Measurements from ENCODE around the gene EED. TPM values are rescaled to one million over a fixed set of nuclear protein-coding genes. Genes with fewer than 3 reads are reported as not detected.

EED gene
- total and polyA plus RNA-seq, 9 of the 15 experiments (the other 6 are each of a cell fraction or from before 2014, with no cell fraction given) = 33.0 to 110 (median 55.1) TPM

DNA sequence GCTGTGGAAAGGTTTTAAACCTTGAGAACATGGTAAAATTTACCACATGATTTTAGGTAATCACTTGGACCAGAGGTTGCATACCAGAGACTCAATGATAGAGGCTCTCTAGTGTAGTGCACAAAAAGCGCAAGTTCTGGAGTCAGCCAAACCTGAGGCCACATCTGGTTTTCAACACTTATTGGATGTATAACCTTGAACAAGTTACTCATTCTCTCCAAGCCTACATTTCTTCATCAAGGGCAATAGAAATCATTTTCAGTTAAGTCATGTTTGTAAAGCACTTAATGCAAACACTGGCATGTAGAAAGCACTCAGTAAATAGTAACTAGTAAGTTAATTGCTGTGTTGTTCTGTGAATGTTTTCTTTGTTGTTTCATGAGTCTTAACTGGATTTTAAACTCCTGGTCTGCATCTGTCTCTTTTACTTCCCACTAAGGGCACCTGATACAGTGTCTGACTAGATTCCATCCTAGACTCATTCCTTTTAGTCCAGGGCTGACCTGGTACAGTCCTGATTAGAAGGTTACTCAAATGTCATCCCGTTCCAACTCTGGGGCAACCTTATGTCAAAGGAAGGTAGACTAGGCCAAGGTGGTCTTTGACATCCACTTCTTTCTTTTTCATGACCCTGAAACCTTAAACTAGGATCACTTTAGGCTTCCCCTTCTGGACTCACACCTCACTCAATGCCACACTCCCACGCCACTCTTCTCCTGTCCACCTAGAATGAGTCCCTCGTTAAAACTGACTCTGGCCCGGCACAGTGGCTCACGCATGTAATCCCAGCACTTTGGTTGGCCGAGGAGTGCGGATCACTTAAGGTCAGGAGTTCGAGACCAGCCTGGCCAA, 34.5 kb upstream of the EED start:
- Histone ChIP-seq H3K79me2 (ENCODE audit: control insufficient read depth, insufficient read depth, low read length) (no peaks in the 10 kb centered on the region), H3K9ac (ENCODE audit: insufficient read depth in 1 of 2, low read depth in 2 of 2, low read length in 2 of 2) (no peak overlapping the region), H3K27me3 (ENCODE audit: control insufficient read depth in 2 of 2, insufficient read depth in 2 of 2, low read length in 2 of 2) (no peaks in the 10 kb centered on the region), H4K20me1 (replicated peaks; ENCODE audit: control insufficient read depth, insufficient read depth, low read length) (no peaks in the 10 kb centered on the region), H3K36me3 (ENCODE audit: control insufficient read depth, insufficient read depth, low read length) (no peaks in the 10 kb centered on the region), H3K9me3 (replicated peaks; ENCODE audit: control insufficient read depth, insufficient read depth, low read depth, low read length) (no peaks in the 10 kb centered on the region), H3K4me3 (no peak overlapping the region), H3K4me2 (ENCODE audit: insufficient read depth, low read length) (no peak overlapping the region), H3K9me1 (ENCODE audit: control insufficient read depth, insufficient read depth, low read length) (no peaks in the 10 kb centered on the region), H2AFZ (ENCODE audit: low read depth, low read length) (peak overlapping the region; percentile 59; the same call in 1 of the 2 replicates), H3K4me1 (replicated peaks in 1 of 2; ENCODE audit: control insufficient read depth in 2 of 2, insufficient read depth in 2 of 2, low read length in 2 of 2) (peaks cover 3 to 18% of the 10 kb centered on the region in 2 experiments; a peak in 3 of 5 replicates), H3K27ac (ENCODE audit: extremely low read depth, low read depth, low read length) (no peak overlapping the region)
- CTCF ChIA-PET (ENCODE audit: low intra/inter-chr PET ratio) = no interaction called here
- FAIRE-seq = peak; percentile 26
- POLR2A ChIA-PET = no interaction called here
- no peak for DNase-seq (ENCODE audit: extremely low read depth in 1 of 4, low spot score in 3 of 4)
- no TSS peak for BruUV-seq (replicated peaks)
- 85% methylated on average over 9 of the region's 9 CpGs for WGBS (ENCODE audit: insufficient coverage, low coverage, missing lambda C conversion rate)
- in situ Hi-C loops (cut with MboI) (no loop called here), intact Hi-C loops (cut with micrococcal nuclease) (no loop called here)
- TF ChIP-seq ADNP (tag; IDR thresholded peaks at IDR 0.05) (no peak), FUS (optimal IDR thresholded peaks at IDR 0.05; ENCODE audit: low read depth, low read length) (no peak), NBN (IDR thresholded peaks at IDR 0.05; ENCODE audit: low read depth) (no peak), ZBTB7A (IDR thresholded peaks at IDR 0.05; ENCODE audit: borderline replicate concordance, control insufficient read depth, low read depth, low read length) (no peak), ZC3H8 (IDR thresholded peaks at IDR 0.05) (no peak), RBM34 (IDR thresholded peaks at IDR 0.05; ENCODE audit: borderline replicate concordance, insufficient read depth, low read length) (no peak), ZC3H11A (IDR thresholded peaks at IDR 0.05; ENCODE audit: low read depth, low read length) (no peak), ZNF23 (CRISPR knock-in tag; IDR thresholded peaks at IDR 0.05) (no peak), TEAD1 (CRISPR knock-in tag; IDR thresholded peaks at IDR 0.05) (no peak), ZNF124 (CRISPR knock-in tag; IDR thresholded peaks at IDR 0.05) (no peak)
- TF ChIP-seq, protein P1, sequence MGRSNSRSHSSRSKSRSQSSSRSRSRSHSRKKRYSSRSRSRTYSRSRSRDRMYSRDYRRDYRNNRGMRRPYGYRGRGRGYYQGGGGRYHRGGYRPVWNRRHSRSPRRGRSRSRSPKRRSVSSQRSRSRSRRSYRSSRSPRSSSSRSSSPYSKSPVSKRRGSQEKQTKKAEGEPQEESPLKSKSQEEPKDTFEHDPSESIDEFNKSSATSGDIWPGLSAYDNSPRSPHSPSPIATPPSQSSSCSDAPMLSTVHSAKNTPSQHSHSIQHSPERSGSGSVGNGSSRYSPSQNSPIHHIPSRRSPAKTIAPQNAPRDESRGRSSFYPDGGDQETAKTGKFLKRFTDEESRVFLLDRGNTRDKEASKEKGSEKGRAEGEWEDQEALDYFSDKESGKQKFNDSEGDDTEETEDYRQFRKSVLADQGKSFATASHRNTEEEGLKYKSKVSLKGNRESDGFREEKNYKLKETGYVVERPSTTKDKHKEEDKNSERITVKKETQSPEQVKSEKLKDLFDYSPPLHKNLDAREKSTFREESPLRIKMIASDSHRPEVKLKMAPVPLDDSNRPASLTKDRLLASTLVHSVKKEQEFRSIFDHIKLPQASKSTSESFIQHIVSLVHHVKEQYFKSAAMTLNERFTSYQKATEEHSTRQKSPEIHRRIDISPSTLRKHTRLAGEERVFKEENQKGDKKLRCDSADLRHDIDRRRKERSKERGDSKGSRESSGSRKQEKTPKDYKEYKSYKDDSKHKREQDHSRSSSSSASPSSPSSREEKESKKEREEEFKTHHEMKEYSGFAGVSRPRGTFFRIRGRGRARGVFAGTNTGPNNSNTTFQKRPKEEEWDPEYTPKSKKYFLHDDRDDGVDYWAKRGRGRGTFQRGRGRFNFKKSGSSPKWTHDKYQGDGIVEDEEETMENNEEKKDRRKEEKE (IDR thresholded peaks at IDR 0.05; ENCODE audit: borderline replicate concordance in 1 of 2, control insufficient read depth in 1 of 2, low read depth in 2 of 2, low read length in 1 of 2) = no peak
- TF ChIP-seq, protein P2, sequence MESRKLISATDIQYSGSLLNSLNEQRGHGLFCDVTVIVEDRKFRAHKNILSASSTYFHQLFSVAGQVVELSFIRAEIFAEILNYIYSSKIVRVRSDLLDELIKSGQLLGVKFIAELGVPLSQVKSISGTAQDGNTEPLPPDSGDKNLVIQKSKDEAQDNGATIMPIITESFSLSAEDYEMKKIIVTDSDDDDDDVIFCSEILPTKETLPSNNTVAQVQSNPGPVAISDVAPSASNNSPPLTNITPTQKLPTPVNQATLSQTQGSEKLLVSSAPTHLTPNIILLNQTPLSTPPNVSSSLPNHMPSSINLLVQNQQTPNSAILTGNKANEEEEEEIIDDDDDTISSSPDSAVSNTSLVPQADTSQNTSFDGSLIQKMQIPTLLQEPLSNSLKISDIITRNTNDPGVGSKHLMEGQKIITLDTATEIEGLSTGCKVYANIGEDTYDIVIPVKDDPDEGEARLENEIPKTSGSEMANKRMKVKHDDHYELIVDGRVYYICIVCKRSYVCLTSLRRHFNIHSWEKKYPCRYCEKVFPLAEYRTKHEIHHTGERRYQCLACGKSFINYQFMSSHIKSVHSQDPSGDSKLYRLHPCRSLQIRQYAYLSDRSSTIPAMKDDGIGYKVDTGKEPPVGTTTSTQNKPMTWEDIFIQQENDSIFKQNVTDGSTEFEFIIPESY (CRISPR knock-in tag; IDR thresholded peaks at IDR 0.05) = no peak
- TF ChIP-seq, protein P3, sequence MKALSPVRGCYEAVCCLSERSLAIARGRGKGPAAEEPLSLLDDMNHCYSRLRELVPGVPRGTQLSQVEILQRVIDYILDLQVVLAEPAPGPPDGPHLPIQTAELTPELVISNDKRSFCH (CRISPR knock-in tag; IDR thresholded peaks at IDR 0.05) = no peak
- TF ChIP-seq, protein P3 (tag; IDR thresholded peaks at IDR 0.05) = no peak
- ATAC-seq = peak; percentile 23
